Muscle of arm (tissue), 12 donors: ENCODE measurements around the gene ZPR1. TPM values are rescaled to one million over a fixed set of nuclear protein-coding genes. Genes with fewer than 3 reads are reported as not detected.

Source experiments
- DNase-seq: peaks from one replicate; pipeline ENCODE4 v3.0.0-alpha.2; 2013
- polyA plus RNA-seq, 12 donors: library from polyadenylated mRNA; unstranded; fragments of 120-200 nt; gene quantifications; one replicate each; pipeline ENCODE4 v1.2.1, GENCODE V29; 2013; ENCODE audit not compliant: insufficient read length in 12 of 12

Gene ZPR1
- polyA plus RNA-seq, 12 donors, result 11.3 to 45.7 (median 41.2) TPM; not detected in 1

DNA sequence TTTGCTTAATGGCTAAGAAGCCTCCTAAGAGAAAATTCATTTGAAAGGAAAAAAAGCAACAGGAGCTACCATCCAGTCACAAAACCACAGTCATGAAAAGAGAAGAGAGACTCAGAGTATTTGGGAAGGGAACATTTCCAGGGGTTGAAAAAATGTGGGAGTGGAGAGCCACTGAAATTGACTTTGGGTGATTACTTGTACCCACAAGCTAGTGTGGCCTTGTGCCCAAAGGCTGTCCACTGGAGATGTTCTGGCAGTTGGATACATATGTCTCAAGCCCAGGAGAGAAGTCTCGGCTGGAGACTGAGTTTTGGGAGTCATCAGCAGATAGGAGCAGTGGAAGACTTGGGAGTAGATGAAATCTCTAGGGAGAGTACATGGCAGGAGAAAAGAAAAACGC, 7.0 kb upstream of the ZPR1 start:
- no peak for DNase-seq

DNA sequence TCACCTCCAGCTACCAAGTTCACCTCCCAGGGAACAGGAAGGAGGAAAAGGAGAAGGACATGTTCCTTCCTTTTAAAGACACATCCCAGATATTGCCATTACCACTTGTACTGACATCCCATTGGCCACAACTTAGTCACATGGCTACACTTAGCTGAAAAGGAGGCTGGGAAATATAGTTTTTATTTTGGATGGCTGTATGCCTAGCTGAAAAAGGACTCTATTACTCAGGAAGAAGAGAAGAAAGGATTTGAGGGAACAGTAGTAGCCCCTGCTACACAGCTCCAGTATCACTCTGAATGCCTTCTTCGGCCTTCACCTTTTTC, 5.9 kb upstream of the ZPR1 start:
- DNase-seq, result no peak

DNA sequence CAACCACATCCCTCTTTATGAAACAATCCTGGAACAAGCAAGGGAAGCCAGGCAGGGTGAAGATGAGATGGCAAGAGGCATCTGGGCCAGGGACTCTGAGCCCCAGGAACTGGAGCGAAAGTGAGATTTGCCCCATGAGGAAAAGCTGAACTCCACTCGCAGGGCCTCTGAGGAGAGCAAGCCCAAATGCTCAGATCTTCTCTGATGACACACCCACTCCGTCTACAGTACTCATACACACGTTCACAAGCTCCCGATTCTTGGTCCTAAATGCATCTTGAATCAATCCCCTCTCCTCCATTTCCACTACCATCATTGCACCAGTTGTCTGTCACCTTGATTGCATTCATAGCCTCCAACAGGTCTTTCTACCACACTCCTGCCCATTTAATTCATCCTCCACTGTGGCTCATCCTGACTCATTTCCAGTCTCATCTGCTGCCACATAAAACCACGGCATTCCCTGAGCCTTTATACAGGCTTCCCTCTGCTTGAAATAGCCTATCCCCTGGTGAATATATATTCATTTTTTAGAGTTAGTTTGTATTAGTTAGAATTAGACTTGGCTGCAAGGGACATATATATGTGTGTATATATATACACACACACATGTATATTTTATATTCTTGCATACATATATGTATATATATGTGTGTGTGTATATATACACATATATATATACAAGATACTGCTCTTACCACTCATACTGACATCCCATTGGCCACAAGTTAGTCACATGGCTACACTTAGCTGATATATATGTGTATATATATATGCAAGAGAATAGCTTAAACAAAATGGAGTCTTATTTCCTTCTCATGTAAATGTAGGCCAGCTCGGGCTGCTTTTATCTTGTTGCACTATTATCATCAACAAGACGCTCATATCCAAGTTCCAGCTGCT, 5.3 kb upstream of the ZPR1 start:
- DNase-seq, result no peak

DNA sequence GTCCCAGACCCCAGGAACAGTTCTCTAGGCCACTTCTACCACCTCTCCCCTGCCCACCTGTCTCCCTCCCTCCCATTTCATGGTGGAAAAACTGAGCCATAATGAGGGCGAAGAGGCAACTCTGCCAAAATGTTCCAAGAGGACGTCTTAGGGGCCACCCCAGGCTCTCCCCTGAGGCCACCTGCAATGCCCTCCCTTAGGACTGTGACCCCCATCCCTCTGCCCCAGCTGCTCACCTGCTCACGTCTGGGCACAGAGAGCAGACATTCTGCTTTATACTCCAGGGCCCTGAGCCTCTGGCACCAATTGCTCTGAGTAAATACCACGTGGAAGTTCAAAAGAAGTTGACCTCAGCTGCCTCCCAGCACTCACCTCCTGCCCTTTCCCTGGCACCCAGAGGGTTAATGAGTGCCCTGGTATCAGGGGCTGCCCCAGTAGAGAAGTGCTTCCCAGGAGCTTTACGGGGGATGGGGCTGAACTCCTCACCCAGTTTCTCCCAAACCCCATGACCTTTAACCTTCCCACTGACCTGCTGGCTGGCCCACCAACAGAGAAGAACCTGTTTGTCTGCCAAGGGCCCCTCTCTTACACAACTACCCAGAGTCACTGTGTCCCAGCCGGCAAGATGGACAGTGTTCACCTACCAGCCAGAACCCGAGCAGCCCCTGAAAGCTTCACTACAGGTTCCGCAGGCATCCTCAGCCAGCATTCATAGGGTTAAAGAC, 4.5 kb upstream of the ZPR1 start:
- DNase-seq, result no peak

DNA sequence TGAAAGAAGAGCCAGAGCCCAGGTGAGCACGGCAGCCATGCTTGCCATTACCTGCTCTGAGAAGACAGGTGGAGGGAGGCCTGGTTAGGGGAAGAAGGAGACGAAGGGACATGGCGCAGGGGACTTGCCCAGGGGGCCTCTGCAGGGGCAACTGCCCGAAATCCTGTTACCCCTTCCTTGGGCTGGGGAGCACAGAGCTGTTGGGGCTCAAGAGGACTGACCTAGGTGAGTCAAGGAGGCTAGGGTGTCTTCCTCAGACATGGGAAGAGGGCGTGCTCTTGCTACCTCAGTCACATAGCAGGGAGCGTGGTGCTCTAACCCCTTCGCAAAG, 4.0 kb upstream of the ZPR1 start, which contains the start of gene APOA5:
APOA5 (minus strand) TSS at position 67 of the 331 bp plus-strand sequence; CDS start at position 48, 19 bp downstream.
- DNase-seq, result no peak

DNA sequence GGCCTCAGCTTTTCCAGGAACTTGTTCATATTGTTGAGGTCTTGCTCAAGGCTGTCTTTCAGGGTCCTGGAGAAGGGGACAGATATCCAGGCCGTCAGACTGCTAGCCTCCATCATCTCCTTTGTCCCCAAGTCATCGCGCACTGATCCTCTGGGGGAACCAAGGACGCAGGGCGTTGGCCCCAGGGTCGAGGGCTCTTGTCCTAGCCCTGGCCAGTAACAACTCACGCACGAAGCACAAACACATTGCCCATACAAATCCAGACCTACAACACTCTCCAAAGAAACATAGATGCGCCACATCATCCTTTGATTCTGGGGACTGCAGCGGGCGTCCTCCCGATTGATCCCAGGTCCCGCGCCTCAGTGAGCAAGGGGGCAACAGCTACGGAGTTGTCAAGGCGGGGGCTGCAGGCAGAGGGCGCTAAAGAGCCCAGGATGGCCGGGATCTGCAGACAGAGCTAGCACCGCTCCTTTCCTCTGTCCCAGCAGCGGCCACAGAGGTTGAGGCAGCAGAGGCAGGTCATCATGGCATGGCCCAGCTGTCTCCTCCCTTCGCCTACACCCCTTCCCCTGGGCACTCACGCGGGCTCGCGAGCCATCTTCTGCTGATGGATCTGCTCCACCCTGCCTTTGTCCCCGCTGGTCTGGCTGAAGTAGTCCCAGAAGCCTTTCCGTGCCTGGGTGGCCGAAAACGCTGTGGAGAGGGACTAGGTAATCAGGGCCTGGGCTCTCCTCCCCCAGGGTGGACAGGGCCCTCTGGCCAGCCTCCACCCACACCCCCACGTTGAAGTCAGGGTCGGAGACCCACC, 3.4 kb upstream of the ZPR1 start:
- peak; percentile 67 for DNase-seq

DNA sequence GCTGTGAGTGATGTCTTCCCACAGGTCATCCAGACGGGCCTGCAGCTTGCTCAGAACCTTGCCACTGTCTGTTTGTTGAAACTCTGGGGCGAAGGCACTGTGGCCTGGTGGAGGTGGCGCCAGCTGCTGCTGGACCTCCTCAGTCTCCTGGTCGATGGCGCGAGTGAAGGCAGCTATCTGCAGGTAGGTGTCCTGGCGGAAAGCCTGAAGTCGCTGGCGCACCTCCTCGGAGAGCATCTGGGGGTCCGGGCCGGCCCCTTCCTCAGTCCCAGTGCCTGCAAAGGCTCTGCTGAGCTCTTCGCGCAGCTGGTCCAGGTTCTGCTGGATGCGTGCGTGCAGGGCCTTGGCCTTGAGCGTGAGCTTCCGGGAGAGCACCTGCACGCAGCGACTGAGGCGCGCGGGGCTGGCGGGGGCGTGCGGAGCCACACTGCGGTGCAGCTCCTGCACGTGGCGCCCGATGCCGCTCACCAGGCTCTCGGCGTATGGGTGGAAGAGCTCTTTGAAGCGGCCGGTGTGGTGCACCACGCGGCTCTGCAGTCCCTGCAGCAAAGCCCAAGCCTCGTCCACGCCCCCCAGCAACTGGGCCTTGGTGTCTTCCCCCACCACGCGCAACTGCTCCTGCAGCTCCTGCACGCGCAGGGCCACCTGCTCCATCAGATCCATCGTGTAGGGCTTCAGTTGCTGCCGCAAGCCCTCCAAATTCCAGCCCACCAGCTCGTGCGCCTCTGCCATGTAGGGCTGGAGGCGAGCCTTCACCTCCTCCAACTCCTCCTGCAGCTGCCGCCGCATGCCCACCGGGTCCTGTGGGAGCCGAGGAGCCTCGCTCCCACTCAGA, 2.6 kb upstream of the ZPR1 start:
- no peak for DNase-seq

DNA sequence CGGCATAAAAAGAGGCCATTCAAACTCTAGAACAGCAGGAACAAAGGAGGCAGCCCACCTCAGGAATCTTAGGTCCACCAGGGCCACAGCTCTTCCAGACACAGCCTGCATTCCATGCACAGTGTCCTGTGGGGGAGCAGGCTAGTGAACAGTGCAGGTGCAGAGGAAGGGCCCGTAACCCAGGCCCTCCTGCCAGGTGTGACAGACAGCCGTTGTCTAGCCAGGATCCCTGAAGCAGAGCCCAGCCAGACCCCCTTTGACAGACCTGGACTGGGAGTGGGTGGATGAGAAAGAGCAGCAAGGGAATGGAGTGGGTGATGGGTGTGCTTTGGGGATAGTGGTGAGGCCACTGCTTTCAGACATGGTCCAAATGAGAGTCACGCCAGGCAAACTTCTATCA, 1.2 kb upstream of the ZPR1 start:
- no peak for DNase-seq

DNA sequence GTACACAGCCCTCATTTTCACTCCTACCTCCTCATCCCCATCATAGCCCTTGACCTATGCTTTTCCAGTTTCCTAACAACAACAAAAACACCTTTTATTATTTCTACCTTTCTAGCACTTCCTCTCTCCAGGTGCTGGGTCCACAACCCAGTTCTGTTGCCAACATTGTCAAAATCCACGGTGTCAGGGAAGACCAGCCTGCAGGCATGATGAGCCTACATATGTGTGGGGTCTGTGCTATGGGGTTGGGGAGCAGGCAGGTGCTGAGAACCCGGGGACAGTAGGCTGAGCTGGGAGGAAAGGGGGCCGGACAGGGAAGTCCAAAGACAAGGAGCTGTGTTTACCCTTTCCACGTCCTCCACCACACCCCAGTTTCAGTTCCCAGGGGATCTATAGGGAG, 711 bp upstream of the ZPR1 start:
- no peak for DNase-seq

DNA sequence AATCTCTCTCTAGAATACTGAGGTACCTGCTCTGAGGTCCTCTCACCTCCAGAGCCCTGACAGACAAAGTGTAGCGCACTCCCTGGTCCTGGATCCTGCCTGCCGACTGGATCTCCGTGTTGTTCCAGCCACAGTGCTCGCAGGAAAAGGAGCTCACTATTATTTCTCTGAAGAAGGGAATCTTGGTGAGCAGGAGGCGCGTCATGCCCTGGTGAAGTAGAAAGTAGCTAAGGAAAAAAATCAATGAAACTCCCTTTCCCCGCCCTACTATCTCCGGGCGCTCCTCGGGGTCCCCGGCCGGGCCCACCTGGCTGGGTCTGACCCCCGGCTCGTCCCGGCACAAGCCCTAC, 412 bp downstream of the ZPR1 start:
- no peak for DNase-seq

DNA sequence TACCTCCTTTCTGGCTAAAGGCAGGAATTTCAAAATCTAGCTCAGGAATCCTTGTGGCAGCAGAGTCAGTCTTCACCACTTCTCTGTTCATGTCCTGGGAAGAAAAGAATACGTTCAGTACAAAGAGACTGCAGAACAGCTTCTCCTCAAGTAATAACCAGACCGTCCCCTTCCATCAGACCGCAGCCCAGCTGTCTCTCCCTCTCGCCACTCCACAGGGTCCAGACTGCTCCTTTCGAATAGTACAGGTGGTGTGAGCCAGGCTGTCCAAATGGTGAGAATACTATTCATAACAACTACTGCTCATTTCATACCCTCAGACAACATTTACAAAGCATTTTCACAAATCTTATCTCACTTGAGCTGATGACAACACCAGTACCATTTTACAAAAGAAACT, 857 bp downstream of the ZPR1 start:
- DNase-seq, result no peak

DNA sequence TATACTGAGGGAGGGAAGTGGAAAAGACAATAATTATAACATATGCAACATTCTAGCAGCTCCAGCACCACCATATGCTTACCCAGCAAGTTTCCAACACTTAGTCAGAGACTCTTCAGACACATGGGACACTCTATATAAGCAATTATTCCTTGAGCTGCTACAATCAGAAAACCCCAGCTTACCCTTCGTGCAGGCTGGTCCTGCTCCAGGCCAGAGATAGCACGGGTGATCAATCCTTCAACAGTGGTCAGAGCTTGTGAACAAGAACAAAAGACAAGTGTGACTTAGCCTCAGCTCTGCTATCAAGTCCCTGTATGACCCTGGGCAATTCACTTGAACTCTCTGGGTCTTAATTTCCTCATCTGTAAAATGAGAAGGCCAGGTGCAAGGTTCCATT, 1.5 kb downstream of the ZPR1 start:
- no peak for DNase-seq

DNA sequence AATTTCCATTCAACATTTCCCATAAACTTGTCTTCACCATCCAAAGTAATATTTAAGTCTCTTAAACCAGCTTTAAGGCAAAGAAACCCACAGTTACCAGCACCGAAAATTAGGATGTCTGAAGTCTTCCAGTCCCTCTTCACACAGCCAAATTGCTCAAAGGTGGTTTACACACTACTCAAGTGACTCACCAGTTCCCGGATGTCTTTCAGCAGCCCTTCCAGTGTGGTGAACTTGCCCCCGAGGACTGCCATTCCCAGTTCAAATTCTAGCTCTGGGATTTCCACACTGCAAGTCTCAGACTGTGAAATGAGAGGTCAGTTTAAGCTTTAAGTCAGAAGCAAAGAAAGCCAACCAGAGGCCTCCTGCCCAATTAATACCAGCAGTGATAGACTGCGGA, 5.1 kb downstream of the ZPR1 start:
- no peak for DNase-seq

DNA sequence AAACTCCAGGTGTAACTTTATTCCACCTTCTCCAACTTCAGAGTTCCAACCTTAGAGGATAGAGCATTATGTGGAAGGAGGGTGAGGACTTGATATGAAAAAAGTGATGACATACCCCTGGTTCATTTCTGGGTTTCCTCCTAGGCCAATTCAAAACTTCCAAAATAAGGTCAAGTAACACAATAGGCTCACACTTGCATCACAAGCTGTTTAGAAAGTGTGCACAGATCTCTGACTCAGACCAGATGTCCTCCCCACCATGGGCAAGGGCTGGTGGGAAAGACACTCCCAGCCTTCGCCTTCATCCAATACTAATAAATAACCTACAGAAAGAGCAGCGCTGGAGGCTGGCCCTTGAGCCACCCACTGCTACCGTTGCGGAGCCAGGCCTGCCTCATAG, 9.3 kb downstream of the ZPR1 start:
- no peak for DNase-seq

DNA sequence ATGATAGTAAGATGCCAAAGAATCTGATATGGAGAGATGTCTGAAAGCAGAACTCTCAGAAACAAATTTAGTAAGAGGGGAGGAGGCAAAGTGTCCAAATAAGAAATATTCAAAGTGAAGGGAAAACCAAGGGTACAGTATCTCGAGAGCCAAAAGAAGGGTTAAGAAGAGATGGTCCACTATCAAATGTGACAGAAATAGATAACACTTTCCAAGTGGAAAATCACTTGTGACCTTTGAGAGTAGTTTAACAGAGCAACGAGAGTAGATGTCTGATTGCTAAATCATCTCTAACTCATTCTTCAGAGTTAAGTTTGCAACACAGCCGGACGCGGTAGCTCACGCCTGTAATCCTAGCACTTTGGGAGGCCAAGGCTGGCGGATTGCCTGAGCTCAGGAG, 10.8 kb downstream of the ZPR1 start:
- no peak for DNase-seq

DNA sequence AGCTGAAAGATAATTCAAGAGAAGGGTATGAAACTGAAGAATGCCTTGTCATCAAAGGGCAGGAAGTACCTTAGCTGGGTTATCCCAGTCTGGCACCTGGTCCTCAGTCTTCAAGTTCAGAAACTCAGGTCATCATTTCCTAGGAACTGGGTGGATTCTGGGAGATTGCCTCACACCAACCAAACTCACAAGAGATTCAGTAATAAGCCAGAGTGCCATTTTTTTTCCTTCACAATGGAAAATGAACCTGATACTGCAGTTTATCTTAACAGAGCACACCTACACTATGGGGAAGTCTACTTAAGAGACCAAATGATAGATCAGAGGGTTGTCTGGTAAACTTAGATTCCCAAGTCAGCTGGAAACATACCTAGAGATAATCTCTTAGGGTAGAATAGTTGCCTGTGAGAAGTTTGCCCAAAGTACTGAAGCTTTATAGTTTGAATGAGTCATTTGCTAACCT, 11.3 kb downstream of the ZPR1 start:
- DNase-seq, result no peak

DNA sequence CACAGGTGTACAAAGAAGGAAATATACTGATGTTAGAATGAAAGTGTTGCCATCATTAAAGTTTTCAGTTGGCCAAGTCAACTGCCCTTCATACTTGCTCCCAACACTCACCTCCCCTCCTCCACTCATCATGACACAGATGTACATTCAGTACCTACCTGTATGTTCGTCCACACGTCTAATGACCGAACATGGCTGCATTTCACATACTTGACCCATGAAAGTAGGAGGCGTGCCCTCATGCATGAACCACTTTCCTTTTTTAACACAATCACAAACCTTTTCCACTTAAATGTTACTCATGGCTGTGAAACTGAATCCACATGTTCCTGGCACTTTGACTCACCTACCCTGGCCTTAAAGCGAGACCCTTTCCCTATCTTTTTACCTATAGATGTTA, 11.8 kb downstream of the ZPR1 start:
- no peak for DNase-seq

DNA sequence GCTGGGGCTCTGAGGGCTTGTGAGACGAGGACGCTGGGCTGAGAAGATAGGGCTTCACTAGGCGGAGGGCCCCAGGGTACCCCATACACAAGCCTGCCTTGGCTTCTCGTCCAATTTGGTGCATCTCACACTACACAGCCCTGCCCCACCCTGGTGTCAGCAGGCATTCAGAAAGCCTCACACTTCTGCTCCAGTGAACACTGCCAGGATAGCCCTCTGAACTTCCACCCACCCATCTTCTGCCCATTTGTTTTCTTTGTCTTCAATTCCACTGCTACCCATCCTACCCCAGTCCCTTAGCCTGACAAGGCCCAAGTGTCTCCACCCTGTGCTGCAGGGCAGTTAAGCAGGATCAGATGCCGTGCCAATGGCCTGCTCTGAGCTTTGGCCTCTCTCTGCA, 13.2 kb downstream of the ZPR1 start:
- DNase-seq, result no peak

DNA sequence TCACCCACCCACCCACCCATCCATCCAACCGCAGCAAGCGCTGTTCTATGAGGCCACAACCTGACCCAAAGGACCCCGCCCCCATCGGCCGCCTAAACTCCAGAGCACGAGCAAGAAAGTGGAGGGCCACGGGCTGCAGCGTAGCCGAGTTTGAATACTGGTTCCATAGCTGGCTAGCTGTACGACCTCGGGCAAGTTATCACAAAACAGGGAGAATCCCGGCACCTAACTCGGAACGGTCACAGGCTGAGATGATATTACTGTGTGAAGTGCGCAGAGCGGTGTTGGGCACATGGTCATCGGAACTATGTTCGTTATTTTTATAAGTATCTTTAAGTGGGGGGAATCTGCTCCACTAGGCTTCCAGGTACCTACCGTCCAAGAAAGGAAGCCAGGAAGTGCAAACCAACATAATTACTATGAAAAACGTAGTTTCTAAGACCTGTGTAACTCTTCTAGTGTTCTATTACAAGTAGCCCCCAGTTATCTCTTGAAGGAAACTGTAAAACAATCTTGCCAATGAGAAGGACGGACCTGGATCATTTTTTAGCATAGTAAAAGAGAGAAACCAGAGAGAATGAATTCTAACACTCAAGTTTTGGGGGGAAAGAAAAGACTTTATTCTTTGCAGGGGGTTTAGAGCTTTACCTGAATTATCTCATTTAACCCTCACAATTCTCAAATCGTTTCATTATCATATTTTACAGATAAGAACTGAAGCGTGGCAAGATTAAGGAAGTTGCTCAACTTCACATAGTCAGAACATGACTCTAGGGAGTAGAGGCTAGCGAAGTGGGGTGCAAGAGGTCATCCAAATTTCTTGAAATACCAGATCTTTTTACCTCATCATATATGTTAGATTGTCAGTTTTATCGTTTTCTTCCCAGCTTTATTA, 14.4 kb downstream of the ZPR1 start:
- no peak for DNase-seq

DNA sequence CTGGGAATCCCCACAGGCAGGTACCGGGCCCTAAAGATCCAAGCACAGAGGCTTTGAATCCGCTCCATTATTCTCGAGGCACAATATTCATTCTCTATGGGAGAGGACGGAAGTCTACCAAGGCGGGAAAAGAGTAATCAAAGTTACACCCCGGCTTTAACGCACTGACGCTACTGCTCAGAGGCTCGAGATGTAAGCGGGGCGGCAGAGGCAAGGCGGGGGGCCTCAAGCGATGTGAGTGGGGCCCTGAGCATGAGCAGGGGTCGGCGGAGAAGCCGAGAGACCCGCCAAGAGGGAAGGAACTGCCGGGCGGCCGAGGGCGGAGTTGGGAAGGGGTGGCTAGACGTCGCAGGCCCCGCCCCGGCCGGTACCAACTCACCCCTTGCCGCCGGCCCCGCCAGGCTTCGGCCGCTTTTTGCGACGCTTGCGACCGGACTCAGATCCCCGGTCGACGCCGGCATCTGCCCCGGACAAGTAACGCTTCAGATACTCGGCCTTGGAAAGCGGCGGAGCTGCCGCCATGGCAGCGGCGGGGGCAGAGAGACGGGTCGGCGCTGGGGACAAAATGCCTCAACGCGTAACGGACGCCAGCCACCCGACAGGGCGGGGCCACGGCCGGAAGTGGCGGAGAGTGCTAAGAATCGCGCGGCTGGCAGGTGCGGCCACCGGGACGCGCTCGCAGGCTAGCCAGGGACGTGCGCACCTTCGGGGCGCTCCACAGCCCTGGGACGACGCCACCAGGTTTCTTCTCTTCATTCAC, 15.2 kb downstream of the ZPR1 start, which contains the start of gene BUD13:
BUD13 (minus strand) TSS at position 545 of the 760 bp plus-strand sequence; CDS start at position 522, 23 bp downstream.
- peak; percentile 91 for DNase-seq
